Measurements from ENCODE around the gene ZNF407. TPM values are rescaled to one million over a fixed set of nuclear protein-coding genes. Genes with fewer than 3 reads are reported as not detected.

The ZNF407 gene
- polyA plus RNA-seq, 3 donors from 2014 or later: 1.5 to 4.7 (median 1.5) TPM

- H3K27ac Mint-ChIP-seq: peak overlapping the region in 4 of 6 donors; percentile 10 to 63 (median 28)
- no peak for DNase-seq
Observed at GRCh38 chr18:74901362-74902146, 303.9 kb downstream of the ZNF407 start.

GRCh38 chr18:74902147-74902455 is 304.4 kb downstream of the ZNF407 start:
- Mint-ChIP-seq H3K4me3 (no peak overlapping the region), H3K27me3 (ENCODE audit: low read depth in 3 of 3) (peaks cover 0 to 5% (median 0%) of the 10 kb centered on the region in 3 donors), H3K36me3 (peaks cover 0 to 10% (median 3%) of the 10 kb centered on the region in 3 donors), H3K27ac (peak overlapping the region in 1 of 6 donors; percentile 18), H3K9me3 (no peaks in the 10 kb centered on the region), H3K4me1 (peaks cover 15% of the 10 kb centered on the region in 2 donors)
- no peak for DNase-seq

More at GRCh38 chr18:74901362-74902146, 303.9 kb downstream of the ZNF407 start:
- Mint-ChIP-seq H3K9me3 (no peaks in the 10 kb centered on the region), H3K36me3 (peaks cover 0 to 10% (median 3%) of the 10 kb centered on the region in 3 donors), H3K4me1 (peaks cover 15% of the 10 kb centered on the region in 2 donors), H3K4me3 (peak overlapping the region in 3 of 5 donors; percentile 7 to 31 (median 7)), H3K27me3 (ENCODE audit: low read depth in 3 of 3) (peaks cover 0 to 5% (median 0%) of the 10 kb centered on the region in 3 donors)

- H3K4me3 Mint-ChIP-seq: no peak overlapping the region
- H3K27me3 Mint-ChIP-seq (ENCODE audit: low read depth in 3 of 3): peaks cover 0 to 5% (median 0%) of the 10 kb centered on the region in 3 donors
- peaks cover 15% of the 10 kb centered on the region in 2 donors for H3K4me1 Mint-ChIP-seq
- no peaks in the 10 kb centered on the region for H3K9me3 Mint-ChIP-seq
- no peak overlapping the region for H3K27ac Mint-ChIP-seq
- H3K36me3 Mint-ChIP-seq: peaks cover 0 to 10% (median 7%) of the 10 kb centered on the region in 3 donors
- no peak for DNase-seq
Observed at GRCh38 chr18:74905247-74905646, 307.6 kb downstream of the ZNF407 start.

GRCh38 chr18:74906184-74906583 is 308.5 kb downstream of the ZNF407 start:
- Mint-ChIP-seq H3K4me1 (peaks cover 8 to 10% of the 10 kb centered on the region in 2 donors), H3K27me3 (ENCODE audit: low read depth in 3 of 3) (peaks cover 0 to 6% (median 2%) of the 10 kb centered on the region in 3 donors), H3K27ac (peak overlapping the region in 1 of 6 donors; percentile 1), H3K36me3 (peaks cover 0 to 10% (median 10%) of the 10 kb centered on the region in 3 donors), H3K9me3 (no peaks in the 10 kb centered on the region), H3K4me3 (no peak overlapping the region)
- DNase-seq: no peak

- no peaks in the 10 kb centered on the region for H3K9me3 Mint-ChIP-seq
- peaks cover 0 to 12% (median 5%) of the 10 kb centered on the region in 3 donors for H3K36me3 Mint-ChIP-seq
- no peak overlapping the region for H3K27ac Mint-ChIP-seq
- no peak overlapping the region for H3K4me3 Mint-ChIP-seq
- peaks cover 0 to 1% of the 10 kb centered on the region in 2 donors for H3K4me1 Mint-ChIP-seq
- no peak for DNase-seq
- peaks cover 0 to 2% (median 2%) of the 10 kb centered on the region in 3 donors for H3K27me3 Mint-ChIP-seq (ENCODE audit: low read depth in 3 of 3)
Observed at GRCh38 chr18:74914052-74914591, 316.5 kb downstream of the ZNF407 start.

- no peaks in the 10 kb centered on the region for H3K9me3 Mint-ChIP-seq
Observed at GRCh38 chr18:74914648-74915047, 317.0 kb downstream of the ZNF407 start.

GRCh38 chr18:74916773-74917393 is 319.2 kb downstream of the ZNF407 start:
- Mint-ChIP-seq H3K4me1 (peaks cover 0 to 1% of the 10 kb centered on the region in 2 donors), H3K36me3 (peaks cover 5 to 15% (median 10%) of the 10 kb centered on the region in 3 donors), H3K9me3 (no peaks in the 10 kb centered on the region), H3K27me3 (ENCODE audit: low read depth in 3 of 3) (no peaks in the 10 kb centered on the region), H3K27ac (no peak overlapping the region), H3K4me3 (no peak overlapping the region)
- peak in 1 of 3 donors; percentile 4 for DNase-seq

More at GRCh38 chr18:74914648-74915047, 317.0 kb downstream of the ZNF407 start:
- H3K4me3 Mint-ChIP-seq: no peak overlapping the region
- H3K4me1 Mint-ChIP-seq: peaks cover 0 to 1% of the 10 kb centered on the region in 2 donors
- H3K27ac Mint-ChIP-seq: no peak overlapping the region
- peaks cover 0 to 2% (median 2%) of the 10 kb centered on the region in 3 donors for H3K27me3 Mint-ChIP-seq (ENCODE audit: low read depth in 3 of 3)
- H3K36me3 Mint-ChIP-seq: peaks cover 0 to 12% (median 5%) of the 10 kb centered on the region in 3 donors
- DNase-seq: no peak

- Mint-ChIP-seq H3K27me3 (ENCODE audit: low read depth in 3 of 3) (no peaks in the 10 kb centered on the region), H3K4me3 (no peak overlapping the region), H3K9me3 (no peaks in the 10 kb centered on the region), H3K4me1 (peaks cover 0 to 1% of the 10 kb centered on the region in 2 donors), H3K36me3 (peaks cover 5 to 10% (median 10%) of the 10 kb centered on the region in 3 donors), H3K27ac (no peak overlapping the region)
- DNase-seq: no peak
Observed at GRCh38 chr18:74918276-74918790, 320.7 kb downstream of the ZNF407 start.

- Mint-ChIP-seq H3K9me3 (no peaks in the 10 kb centered on the region), H3K27ac (no peak overlapping the region), H3K27me3 (ENCODE audit: low read depth in 3 of 3) (no peaks in the 10 kb centered on the region), H3K36me3 (peaks cover 5 to 10% (median 10%) of the 10 kb centered on the region in 3 donors), H3K4me1 (no peaks in the 10 kb centered on the region), H3K4me3 (no peak overlapping the region)
- DNase-seq: no peak
Observed at GRCh38 chr18:74921057-74921820, 323.6 kb downstream of the ZNF407 start.

DNA sequence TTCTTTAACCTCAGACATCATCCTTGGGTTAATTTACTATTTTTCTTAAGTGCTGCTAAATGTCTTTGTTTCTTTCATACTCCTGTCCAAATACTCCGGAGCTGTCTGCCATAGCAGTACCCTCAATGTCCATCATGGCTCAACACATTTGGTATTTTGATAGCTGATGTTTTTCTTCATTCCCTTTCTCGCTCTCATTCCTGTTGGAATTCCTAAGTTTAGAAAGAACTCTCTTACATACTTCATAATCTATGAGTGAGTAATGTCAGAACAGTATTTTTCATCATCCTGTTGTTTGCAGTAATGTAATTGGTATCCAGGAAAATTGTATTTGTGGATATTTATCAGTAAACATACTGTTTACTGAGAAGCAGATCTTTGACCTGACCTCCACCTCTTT is 328.4 kb downstream of the ZNF407 start:
- Mint-ChIP-seq H3K9me3 (no peaks in the 10 kb centered on the region), H3K27me3 (ENCODE audit: low read depth in 3 of 3) (peaks cover 0 to 2% (median 0%) of the 10 kb centered on the region in 3 donors), H3K4me1 (no peaks in the 10 kb centered on the region), H3K36me3 (peaks cover 2 to 8% (median 7%) of the 10 kb centered on the region in 3 donors), H3K4me3 (no peak overlapping the region), H3K27ac (no peak overlapping the region)
- no peak for DNase-seq

- Mint-ChIP-seq H3K4me1 (no peaks in the 10 kb centered on the region), H3K9me3 (no peaks in the 10 kb centered on the region), H3K4me3 (no peak overlapping the region), H3K36me3 (peaks cover 0 to 13% (median 3%) of the 10 kb centered on the region in 3 donors), H3K27me3 (ENCODE audit: low read depth in 3 of 3) (peaks cover 0 to 2% (median 2%) of the 10 kb centered on the region in 3 donors), H3K27ac (peak overlapping the region in 1 of 6 donors; percentile 11)
- no peak for DNase-seq
Observed at GRCh38 chr18:74928194-74928968, 330.7 kb downstream of the ZNF407 start.

GRCh38 chr18:74929110-74929509 is 331.4 kb downstream of the ZNF407 start:
- H3K4me1 Mint-ChIP-seq: no peaks in the 10 kb centered on the region

More at GRCh38 chr18:74929110-74929509, 331.4 kb downstream of the ZNF407 start:
- Mint-ChIP-seq H3K9me3 (no peaks in the 10 kb centered on the region), H3K27ac (no peak overlapping the region), H3K27me3 (ENCODE audit: low read depth in 3 of 3) (peaks cover 0 to 2% (median 2%) of the 10 kb centered on the region in 3 donors), H3K4me3 (no peak overlapping the region), H3K36me3 (peaks cover 0 to 13% (median 3%) of the 10 kb centered on the region in 3 donors)
- no peak for DNase-seq
